ENCODE data around the gene TSPAN3.

The TSPAN3 gene

DNA sequence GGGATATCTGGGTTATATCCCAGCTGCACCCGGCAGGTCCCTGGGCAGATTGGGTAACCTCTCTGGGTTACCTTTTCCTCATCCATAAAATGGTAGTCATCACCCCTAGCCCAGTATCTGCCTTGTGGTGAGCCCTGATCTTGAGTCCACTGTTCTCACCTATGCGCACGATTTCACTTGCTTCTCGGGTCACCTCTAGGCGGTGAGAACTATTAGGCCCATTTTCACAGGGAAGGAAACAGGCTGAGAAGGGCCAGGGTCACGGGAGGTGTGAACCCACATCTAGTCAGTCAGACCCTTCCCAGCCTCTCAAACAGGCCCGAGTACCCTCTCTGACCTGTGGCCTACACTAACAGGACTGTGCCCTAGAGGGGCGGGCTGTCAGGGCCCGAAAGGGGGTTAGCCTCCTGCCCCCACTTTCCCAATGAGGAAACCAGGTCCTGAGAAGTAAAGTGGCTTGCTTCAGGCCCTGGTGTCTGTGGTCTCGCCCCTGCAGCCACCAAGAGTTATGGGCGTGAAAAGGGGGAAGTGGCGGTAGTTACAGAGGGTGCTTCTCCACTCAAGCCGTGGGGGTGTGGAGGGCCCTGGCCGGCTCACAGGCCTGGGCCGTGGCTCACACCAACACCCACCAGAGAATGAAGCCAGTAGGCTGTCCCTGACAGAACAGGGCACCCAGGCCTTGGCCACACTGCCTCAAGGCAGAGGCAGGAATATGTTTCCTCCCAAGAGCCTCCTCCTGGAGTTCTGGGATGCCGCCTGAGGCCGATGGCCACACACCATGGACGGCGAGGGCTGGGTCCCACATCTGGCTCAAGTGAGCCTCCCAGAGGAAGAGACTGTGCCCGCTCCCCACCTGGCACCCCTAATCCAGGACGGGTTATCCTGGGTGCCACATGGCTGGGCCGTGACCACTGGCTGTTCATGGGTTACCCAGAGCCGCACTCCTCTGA, 56.5 kb downstream of the TSPAN3 start:
- TF ChIP-seq, protein P1, sequence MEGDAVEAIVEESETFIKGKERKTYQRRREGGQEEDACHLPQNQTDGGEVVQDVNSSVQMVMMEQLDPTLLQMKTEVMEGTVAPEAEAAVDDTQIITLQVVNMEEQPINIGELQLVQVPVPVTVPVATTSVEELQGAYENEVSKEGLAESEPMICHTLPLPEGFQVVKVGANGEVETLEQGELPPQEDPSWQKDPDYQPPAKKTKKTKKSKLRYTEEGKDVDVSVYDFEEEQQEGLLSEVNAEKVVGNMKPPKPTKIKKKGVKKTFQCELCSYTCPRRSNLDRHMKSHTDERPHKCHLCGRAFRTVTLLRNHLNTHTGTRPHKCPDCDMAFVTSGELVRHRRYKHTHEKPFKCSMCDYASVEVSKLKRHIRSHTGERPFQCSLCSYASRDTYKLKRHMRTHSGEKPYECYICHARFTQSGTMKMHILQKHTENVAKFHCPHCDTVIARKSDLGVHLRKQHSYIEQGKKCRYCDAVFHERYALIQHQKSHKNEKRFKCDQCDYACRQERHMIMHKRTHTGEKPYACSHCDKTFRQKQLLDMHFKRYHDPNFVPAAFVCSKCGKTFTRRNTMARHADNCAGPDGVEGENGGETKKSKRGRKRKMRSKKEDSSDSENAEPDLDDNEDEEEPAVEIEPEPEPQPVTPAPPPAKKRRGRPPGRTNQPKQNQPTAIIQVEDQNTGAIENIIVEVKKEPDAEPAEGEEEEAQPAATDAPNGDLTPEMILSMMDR (IDR thresholded peaks at IDR 0.05; ENCODE audit: low read depth, low read length), result no peak
- DNase-seq (ENCODE audit: low read depth, low spot score), result no peak
- H3K4me3 ChIP-seq (ENCODE audit: low read depth, low read length), result no peak overlapping the region
- in situ Hi-C loops (cut with HindIII; ENCODE audit: low sequenced_read_pairs), result no loop called here

DNA sequence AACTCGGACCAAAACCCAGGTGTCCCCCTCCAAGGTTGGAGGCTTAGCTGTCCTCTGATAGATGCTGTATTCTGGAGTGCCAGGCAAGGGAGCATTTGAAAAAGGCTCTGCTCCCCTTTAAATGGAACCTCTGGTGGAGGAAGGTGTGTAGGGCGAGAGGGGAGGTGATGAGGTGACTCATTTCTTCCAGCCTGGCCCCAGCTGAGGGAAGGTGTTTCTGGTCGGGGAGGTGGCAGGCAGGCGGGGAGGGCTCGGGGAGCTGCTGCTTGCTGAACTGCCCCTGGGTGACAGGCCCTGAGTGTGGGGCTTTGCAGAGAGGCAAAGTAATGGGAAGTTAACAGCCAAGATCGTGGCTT, 57.2 kb downstream of the TSPAN3 start:
- no peak overlapping the region for H3K4me3 ChIP-seq (ENCODE audit: low read depth, low read length)
- no peak for DNase-seq (ENCODE audit: low read depth, low spot score)
- TF ChIP-seq, protein P1 (IDR thresholded peaks at IDR 0.05; ENCODE audit: low read depth, low read length), result no peak
- in situ Hi-C loops (cut with HindIII; ENCODE audit: low sequenced_read_pairs), result no loop called here

DNA sequence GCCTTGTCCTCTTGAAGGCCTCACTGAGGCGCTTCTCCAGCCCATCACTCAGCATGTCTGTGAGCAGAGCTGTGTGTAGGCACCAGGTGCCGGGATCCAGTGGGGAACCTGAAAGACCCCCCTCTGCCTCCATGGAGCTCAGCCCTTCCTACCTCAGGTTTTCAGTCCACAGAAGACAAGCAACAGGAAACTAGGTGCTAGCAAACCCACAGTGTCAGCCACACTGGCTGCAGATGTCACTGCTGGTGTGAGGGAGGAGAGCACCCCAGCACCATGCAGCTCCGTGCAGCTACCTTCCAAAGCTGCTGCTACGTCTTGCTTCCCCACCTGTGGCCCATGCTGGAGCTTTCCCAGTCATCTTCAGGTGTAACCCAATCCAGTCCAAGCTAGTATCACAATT, 58.0 kb downstream of the TSPAN3 start:
- no peak overlapping the region for H3K4me3 ChIP-seq (ENCODE audit: low read depth, low read length)
- DNase-seq (ENCODE audit: low read depth, low spot score), result no peak
- TF ChIP-seq, protein P1 (IDR thresholded peaks at IDR 0.05; ENCODE audit: low read depth, low read length), result no peak
- in situ Hi-C loops (cut with HindIII; ENCODE audit: low sequenced_read_pairs), result no loop called here

DNA sequence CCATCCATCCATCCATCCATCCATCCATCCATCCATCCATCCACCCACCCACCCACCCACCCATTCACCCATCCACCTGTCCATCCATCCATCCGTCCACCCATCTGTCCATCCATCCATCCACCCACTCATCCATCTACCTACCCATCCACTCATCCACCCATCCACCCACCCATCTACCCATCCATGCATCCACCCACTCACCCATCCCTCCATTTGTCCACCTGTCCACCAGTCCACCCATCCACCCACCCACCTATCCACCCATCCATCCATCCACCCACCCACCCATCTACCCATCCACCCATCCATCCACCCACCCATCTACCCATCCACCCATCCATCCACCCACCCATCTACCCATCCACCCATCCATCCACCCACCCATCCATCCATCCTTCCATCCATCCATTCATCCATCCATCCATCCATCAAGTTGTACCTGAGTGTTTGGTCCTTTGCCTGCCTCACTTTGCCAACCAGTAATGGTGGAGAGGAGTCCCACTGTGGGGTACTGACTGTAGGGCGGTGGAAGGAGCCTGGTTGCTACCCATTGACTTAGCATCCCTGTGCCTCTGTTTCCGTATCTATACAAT, 58.7 kb downstream of the TSPAN3 start:
- TF ChIP-seq, protein P1 (IDR thresholded peaks at IDR 0.05; ENCODE audit: low read depth, low read length), result no peak
- no peak for DNase-seq (ENCODE audit: low read depth, low spot score)
- in situ Hi-C loops (cut with HindIII; ENCODE audit: low sequenced_read_pairs), result no loop called here
- no peak overlapping the region for H3K4me3 ChIP-seq (ENCODE audit: low read depth, low read length)

DNA sequence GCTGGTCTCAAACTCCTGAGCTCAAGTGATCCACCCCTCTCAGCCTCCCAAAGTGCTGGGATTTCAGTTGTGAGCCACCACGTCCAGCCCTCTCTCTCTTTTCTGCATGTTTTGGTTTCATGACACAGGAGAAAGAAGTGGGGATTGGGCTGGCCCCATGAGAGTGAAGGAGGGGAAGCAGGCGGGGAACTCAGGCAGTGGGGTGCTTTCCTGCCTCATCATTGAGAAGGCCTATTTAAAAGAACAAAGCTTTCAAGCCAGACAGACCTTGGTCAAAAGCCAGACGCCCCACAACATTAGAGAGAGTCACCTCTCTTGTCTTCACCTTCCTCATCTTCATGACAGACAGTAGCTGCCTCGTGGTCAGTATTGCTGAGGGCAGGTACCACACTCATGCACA, 60.1 kb downstream of the TSPAN3 start:
- DNase-seq (ENCODE audit: low read depth, low spot score), result no peak
- TF ChIP-seq, protein P1 (IDR thresholded peaks at IDR 0.05; ENCODE audit: low read depth, low read length), result no peak
- H3K4me3 ChIP-seq (ENCODE audit: low read depth, low read length), result no peak overlapping the region
- in situ Hi-C loops (cut with HindIII; ENCODE audit: low sequenced_read_pairs), result no loop called here

DNA sequence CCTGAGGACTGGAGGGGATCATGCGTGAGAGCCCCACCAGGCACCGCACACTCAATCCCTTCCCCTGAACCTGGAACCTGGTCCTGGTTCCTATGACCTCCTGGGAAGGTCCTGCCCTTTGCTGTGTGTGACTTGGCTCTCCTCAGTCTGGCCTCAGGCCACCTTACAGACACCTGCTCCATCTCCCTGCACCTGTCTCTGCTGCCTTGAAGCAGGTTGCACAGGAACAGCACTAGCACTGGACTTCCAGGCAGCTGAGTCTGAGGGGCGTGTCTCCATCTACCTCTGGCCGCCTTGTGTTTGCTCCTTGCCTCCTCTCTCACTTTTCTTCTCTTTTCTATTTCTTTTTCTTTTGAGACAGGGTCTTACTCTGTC, 60.6 kb downstream of the TSPAN3 start:
- no peak overlapping the region for H3K4me3 ChIP-seq (ENCODE audit: low read depth, low read length)
- DNase-seq (ENCODE audit: low read depth, low spot score), result no peak
- TF ChIP-seq, protein P1 (IDR thresholded peaks at IDR 0.05; ENCODE audit: low read depth, low read length), result no peak
- in situ Hi-C loops (cut with HindIII; ENCODE audit: low sequenced_read_pairs), result no loop called here
